ENCODE data around the gene CTRL.

DNA sequence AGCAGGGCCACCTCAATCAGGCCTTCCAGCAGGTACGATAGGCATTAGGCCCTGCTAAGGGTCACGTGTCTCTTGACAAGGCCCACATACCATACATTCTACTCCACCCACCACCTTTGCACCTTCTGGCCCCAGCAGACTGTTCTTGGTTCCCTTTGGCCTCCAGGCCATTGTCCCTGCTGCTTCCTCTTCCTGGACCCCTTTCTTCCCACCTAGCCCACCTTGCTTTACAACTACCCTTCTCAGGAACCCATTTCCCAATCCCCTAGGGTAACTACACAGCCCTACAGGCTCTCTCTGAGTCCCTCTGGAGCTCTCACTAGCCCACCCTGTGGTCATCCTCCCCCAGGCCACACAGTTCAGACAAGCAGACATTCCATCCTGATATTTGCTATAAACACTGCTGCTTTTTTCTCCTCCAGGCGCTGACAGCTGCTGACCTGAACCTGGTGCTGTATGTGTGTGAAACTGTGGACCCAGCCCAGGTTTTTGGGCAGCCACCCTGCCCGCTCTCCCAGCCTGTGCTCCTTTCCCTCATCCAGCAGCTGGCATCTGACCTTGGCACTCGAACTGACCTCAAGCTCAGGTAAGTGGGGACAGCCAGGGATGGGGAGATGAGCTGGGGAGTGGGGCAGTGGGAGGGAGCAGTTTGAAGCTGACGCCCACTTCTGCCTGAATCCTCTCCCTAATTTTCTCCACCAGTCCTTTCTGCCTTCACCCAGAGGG, 48.4 kb downstream of the CTRL start:
- no peak for TF ChIP-seq POLR2AphosphoS5 (IDR thresholded peaks at IDR 0.05; ENCODE audit: low read depth, low read length)
- no peak for TF ChIP-seq POLR2A (IDR thresholded peaks at IDR 0.05; ENCODE audit: low read depth, low read length)
- TF ChIP-seq TAF1 (IDR thresholded peaks at IDR 0.05; ENCODE audit: low read depth, low read length): no peak
- no peak for TF ChIP-seq SPI1 (IDR thresholded peaks at IDR 0.05; ENCODE audit: low read depth, low read length)
- TF ChIP-seq POU2F2 (IDR thresholded peaks at IDR 0.05; ENCODE audit: low read depth, low read length): no peak
- no peak for TF ChIP-seq PAX5 (IDR thresholded peaks at IDR 0.05; ENCODE audit: insufficient read depth, low read length, severe bottlenecking)
